ENCODE data around the gene MIEN1. TPM values are rescaled to one million over a fixed set of nuclear protein-coding genes. Genes with fewer than 3 reads are reported as not detected.

Gene MIEN1
- total RNA-seq, 4 donors from 2014 or later = 32.4 to 52.7 (median 46.4) TPM

DNA sequence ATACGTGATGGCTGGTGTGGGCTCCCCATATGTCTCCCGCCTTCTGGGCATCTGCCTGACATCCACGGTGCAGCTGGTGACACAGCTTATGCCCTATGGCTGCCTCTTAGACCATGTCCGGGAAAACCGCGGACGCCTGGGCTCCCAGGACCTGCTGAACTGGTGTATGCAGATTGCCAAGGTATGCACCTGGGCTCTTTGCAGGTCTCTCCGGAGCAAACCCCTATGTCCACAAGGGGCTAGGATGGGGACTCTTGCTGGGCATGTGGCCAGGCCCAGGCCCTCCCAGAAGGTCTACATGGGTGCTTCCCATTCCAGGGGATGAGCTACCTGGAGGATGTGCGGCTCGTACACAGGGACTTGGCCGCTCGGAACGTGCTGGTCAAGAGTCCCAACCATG lies 5.6 kb downstream of the MIEN1 start:
- TF ChIP-seq CTCF (IDR thresholded peaks at IDR 0.05; ENCODE audit: low read depth) = no peak

DNA sequence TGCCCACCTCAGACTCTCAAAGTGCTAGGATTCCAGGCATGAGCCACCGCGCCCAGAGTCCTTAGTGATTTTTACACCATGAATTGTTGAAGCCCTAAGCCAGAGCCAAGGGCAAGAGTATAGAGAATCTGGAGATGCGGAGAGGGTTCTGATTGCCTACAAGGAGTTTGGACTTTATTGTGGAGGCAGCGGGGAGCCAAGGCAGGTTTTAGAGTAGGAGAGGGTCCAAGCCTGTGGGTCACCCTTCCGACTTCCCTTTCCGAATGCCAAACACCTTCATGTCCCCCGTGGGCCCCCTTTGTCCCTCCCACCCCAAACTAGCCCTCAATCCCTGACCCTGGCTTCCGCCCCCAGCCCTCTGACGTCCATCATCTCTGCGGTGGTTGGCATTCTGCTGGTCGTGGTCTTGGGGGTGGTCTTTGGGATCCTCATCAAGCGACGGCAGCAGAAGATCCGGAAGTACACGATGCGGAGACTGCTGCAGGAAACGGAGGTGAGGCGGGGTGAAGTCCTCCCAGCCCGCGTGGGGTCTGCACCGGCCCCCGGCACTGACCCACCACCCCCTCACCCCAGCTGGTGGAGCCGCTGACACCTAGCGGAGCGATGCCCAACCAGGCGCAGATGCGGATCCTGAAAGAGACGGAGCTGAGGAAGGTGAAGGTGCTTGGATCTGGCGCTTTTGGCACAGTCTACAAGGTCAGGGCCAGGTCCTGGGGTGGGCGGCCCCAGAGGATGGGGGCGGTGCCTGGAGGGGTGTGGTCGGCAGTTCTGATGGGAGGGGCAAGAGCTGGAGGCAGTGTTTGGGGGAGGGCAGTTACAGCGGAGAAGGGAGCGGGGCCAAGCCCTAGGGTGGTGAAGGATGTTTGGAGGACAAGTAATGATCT lies 7.1 kb downstream of the MIEN1 start:
- TF ChIP-seq CTCF (IDR thresholded peaks at IDR 0.05; ENCODE audit: low read depth) = no peak

DNA sequence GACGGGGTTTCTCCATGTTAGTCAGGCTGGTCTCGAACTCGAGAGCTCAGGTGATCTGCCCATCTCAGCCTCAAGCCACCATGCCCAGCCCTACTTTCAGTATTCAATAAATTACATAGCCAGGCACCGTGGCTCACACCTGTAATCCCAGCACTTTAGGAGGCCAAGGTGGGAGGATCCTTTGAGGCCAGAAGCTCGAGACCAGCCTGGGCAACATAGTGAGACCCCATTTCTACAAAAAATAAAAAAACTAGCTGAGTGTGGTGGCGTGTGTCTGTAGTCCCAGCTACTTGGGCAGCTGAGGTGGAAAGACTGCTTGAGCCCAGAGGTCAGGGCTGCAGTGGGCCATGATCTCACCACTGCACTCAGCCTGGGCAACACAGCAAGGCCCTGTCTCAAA lies 8.2 kb downstream of the MIEN1 start:
- no peak for TF ChIP-seq CTCF (IDR thresholded peaks at IDR 0.05; ENCODE audit: low read depth)

DNA sequence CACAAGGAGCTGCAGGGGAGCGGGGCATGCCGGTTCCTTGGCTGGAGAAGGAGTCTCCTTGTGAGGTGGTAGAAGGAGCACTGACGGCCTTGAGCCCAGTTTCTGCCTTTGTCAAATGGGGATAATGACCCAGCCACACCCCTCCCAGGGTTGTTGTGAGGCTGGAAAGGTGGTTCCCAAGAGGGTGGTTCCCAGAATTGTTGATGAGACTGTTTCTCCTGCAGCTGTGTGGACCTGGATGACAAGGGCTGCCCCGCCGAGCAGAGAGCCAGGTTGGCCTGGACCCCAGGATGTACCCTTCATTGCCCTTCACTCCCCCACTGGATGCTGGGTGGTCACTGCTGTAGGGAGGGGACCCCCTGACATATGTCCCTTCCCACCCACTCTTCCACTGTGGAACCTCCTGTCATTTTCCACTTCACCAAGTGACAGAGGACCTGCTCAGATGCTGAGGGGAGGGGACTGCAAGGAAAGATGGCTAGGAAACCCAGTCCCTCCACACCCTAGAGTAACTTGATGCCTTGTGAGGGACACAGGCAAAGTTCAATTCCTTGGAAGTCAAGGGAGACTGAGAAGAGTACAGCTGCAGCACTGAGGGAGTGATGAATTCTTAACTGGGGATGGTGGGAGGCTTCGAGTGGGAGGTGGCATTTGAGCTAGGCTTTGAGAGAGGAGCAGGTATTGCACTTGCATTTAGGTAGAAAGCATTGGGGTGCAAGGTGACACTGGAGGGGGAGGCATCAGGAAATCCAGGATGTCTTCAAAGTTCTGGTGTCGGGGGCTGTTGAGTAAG lies 10.6 kb downstream of the MIEN1 start:
- no peak for TF ChIP-seq CTCF (IDR thresholded peaks at IDR 0.05; ENCODE audit: low read depth)

DNA sequence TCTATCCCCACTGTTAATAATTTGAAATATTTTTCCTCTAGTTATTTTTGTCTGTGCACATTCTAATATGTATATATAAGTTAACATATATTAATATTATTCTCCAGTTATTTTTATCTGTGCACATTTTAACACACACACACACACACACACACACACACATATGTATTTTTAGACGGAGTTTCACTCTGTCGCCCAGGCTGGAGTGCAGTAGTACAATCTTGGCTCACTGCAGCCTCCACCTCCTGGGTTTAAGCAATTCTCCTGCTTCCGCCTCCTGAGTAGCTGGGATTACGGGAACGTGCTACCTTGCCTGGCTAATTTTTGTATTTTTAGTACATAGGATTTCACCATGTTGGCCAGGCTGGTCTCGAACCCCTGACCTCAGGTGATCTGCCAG lies 12.7 kb downstream of the MIEN1 start:
- no peak for TF ChIP-seq CTCF (IDR thresholded peaks at IDR 0.05; ENCODE audit: low read depth)

DNA sequence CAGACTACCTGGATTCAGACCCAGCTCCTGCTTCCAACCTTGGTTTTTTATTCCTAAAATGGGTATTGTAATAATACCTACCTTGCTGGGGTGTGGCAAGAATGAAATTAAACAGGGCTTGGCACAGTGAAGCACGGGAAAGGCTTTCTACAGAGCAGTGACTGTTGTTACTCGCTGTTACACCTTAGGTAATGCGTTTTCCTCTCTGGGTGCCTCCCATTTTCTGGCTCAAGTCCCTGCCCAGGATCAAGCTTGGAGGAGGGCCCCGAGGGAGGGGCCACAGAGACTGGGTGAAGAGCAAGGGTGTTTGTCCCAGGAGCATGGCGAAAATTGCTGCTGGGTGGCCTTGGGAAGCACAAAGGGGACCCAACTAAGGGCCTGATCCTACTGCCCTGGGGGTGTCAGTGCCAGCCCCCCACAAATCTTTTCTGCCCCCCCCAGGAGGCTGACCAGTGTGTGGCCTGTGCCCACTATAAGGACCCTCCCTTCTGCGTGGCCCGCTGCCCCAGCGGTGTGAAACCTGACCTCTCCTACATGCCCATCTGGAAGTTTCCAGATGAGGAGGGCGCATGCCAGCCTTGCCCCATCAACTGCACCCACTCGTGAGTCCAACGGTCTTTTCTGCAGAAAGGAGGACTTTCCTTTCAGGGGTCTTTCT lies 13.3 kb downstream of the MIEN1 start:
- no peak for TF ChIP-seq CTCF (IDR thresholded peaks at IDR 0.05; ENCODE audit: low read depth)
